B cell (primary cell): ENCODE results near the gene PDK3. TPM values are rescaled to one million over a fixed set of nuclear protein-coding genes. Genes with fewer than 3 reads are reported as not detected.

Source experiments
- ATAC-seq: fragments of 200-7000 bp; cut with Tn5 transposase; one replicate; pipeline ENCODE4 v1.10.0; 2021; ENCODE audit warnings: low read depth, mild to moderate bottlenecking, moderate number of reproducible peaks, moderate library complexity
- CTCF ChIA-PET: fragments of 350-600 bp; sonication (Branson Sonifier 250); formaldehyde crosslinking; loops from one replicate; lab custom pipeline; 2021; ENCODE audit warnings: antibody characterized with exemption, inconsistent platforms; lab: Charles Lee
- POLR2A ChIA-PET: fragments of 350-600 bp; sonication (Branson Sonifier 250); formaldehyde crosslinking; loops from one replicate; lab custom pipeline; 2021; ENCODE audit warnings: antibody characterized with exemption; lab: Charles Lee
- DNase-seq: peaks from one replicate; pipeline ENCODE4 v3.0.0; 2013
- H2AFZ ChIP-seq: 2 replicates; pipeline ENCODE4 v1.6.1; 2012; ENCODE audit warnings: mild to moderate bottlenecking, low read depth, low read length; ENCODE audit not compliant: insufficient read depth, poor library complexity, severe bottlenecking
- H3K27ac ChIP-seq, 2 donors: 1 replicate in 1 of 2; 2 replicates in 1 of 2; pipeline ENCODE4 v1.5.1; 2012 to 2013; ENCODE audit warnings: low read length in 2 of 2, mild to moderate bottlenecking in 2 of 2, moderate library complexity in 1 of 2
- H3K27me3 ChIP-seq, 4 experiments: fragments of 200-600 bp in 1 of 4; sonication (generic) in 1 of 4; replicated peaks in 1 of 4; 1 replicate in 2 of 4; 2 replicates in 2 of 4; pipeline versions ENCODE4 v1.6.1 to v1.7.0; 2013 to 2016; ENCODE audit warnings: low read length in 3 of 4, mild to moderate bottlenecking in 2 of 4, mixed read lengths in 1 of 4, moderate library complexity in 1 of 4; ENCODE audit not compliant: insufficient read depth in 4 of 4, control insufficient read depth in 3 of 4; ENCODE audit errors: control extremely low read depth in 1 of 4
- H3K36me3 ChIP-seq, 2 experiments: replicated peaks in 1 of 2; 1 replicate in 1 of 2; 2 replicates in 1 of 2; pipeline versions ENCODE4 v1.6.1 to v1.7.1; 2013; ENCODE audit warnings: low read length in 1 of 2; ENCODE audit not compliant: insufficient read depth in 2 of 2, control insufficient read depth in 1 of 2; ENCODE audit errors: control extremely low read depth in 1 of 2, extremely low read depth in 1 of 2
- H3K4me1 ChIP-seq, 2 donors: fragments of 200-600 bp in 1 of 2; sonication (generic) in 1 of 2; 1 replicate in 1 of 2; 2 replicates in 1 of 2; pipeline versions ENCODE4 v1.5.1 to v1.6.1; 2013 to 2017; ENCODE audit warnings: low read length in 2 of 2; ENCODE audit not compliant: control insufficient read depth in 2 of 2, insufficient read depth in 2 of 2
- H3K4me2 ChIP-seq: replicated peaks from 2 replicates; pipeline ENCODE3; 2012; ENCODE audit warnings: mild to moderate bottlenecking, low read depth, low read length; ENCODE audit not compliant: poor library complexity, severe bottlenecking
- H3K4me3 ChIP-seq, 5 experiments: fragments of 200-600 bp in 1 of 5; sonication (generic) in 1 of 5; 1 replicate in 3 of 5; 2 replicates in 2 of 5; pipeline versions ENCODE4 v1.5.1 to v1.7.0; 2011 to 2016; ENCODE audit warnings: low read length in 4 of 5, mild to moderate bottlenecking in 4 of 5, low read depth in 2 of 5, control low read depth in 1 of 5, moderate library complexity in 1 of 5; ENCODE audit not compliant: insufficient read depth in 1 of 5; ENCODE audit errors: control extremely low read depth in 1 of 5, extremely low read depth in 1 of 5
- H3K79me2 ChIP-seq: fragments of 200-600 bp; sonication (generic); one replicate; pipeline ENCODE4 v1.6.0; 2016; ENCODE audit warnings: low read length; ENCODE audit not compliant: control insufficient read depth, insufficient read depth
- H3K9ac ChIP-seq: fragments of 200-600 bp; sonication (generic); 2 replicates; pipeline ENCODE4 v1.6.1; 2017; ENCODE audit warnings: mild to moderate bottlenecking, low read length, moderate library complexity
- H3K9me3 ChIP-seq, 3 donors: one replicate each; pipeline versions ENCODE4 v1.6.1 to v1.7.1; 2013; ENCODE audit warnings: low read length in 2 of 3; ENCODE audit not compliant: control insufficient read depth in 2 of 3, insufficient read depth in 1 of 3; ENCODE audit errors: control extremely low read depth in 1 of 3
- H4K20me1 ChIP-seq: 2 replicates; pipeline ENCODE4 v1.6.0; 2012; ENCODE audit warnings: mild to moderate bottlenecking, low read length; ENCODE audit not compliant: insufficient read depth, control insufficient read depth, poor library complexity, severe bottlenecking
- H3K27ac Mint-ChIP-seq: one replicate; pipeline ENCODE4 v1.8.0; 2021; ENCODE audit warnings: mixed read lengths
- H3K27me3 Mint-ChIP-seq: one replicate; pipeline ENCODE4 v1.8.0; 2021; ENCODE audit warnings: mixed read lengths
- H3K4me1 Mint-ChIP-seq: one replicate; pipeline ENCODE4 v1.8.0; 2021; ENCODE audit warnings: mixed read lengths
- H3K4me3 Mint-ChIP-seq: one replicate; pipeline ENCODE4 v1.8.0; 2021; ENCODE audit warnings: mixed read lengths
- H3K9me3 Mint-ChIP-seq: one replicate; pipeline ENCODE4 v1.8.0; 2022; ENCODE audit warnings: mixed read lengths; ENCODE audit not compliant: insufficient read depth
- EZH2 ChIP-seq: IDR thresholded peaks from 2 replicates; pipeline ENCODE4 v1.6.1; 2012; ENCODE audit warnings: borderline replicate concordance, low read depth, mild to moderate bottlenecking, moderate library complexity, low read length; ENCODE audit not compliant: insufficient read depth, poor library complexity, severe bottlenecking
- WGBS: methylation state at CpG from one replicate; pipeline ENCODE4 v1.1.5; 2013; ENCODE audit warnings: missing lambda C conversion rate; ENCODE audit not compliant: insufficient coverage; 5-methylcytosine and 5-hydroxymethylcytosine counted together
- intact Hi-C: fragments of 100-400 bp; cut with micrococcal nuclease; formaldehyde crosslinking; loops from one replicate; pipeline ENCODE4 v1.10.0; 2022
- polyA plus RNA-seq: library from polyadenylated mRNA; depleted of rRNA; stranded (reverse); fragments of >200 nt; gene quantifications from 2 replicates; pipeline ENCODE4 v1.2.3, GENCODE V29; 2012
- total RNA-seq, 2 donors: library from RNA; stranded (reverse); fragments of 120-200 nt in 1 of 2; gene quantifications; 1 replicate in 1 of 2; 2 replicates in 1 of 2; pipeline versions ENCODE4 v1.2.3 to v1.2.4, GENCODE V29; 2013 to 2022
- TF ChIP-seq, protein P1 (sequence below): fragments of 200-600 bp; IDR thresholded peaks from one replicate; pipeline ENCODE4 v1.8.0; 2022; ENCODE audit warnings: antibody characterized with exemption, mild to moderate bottlenecking

The PDK3 gene
- total and polyA plus RNA-seq, 2 donors (not counting 1 experiment from before 2014, with no cell fraction given), result 5.5 to 18.3 TPM

- Histone ChIP-seq H4K20me1 (no peaks in the 10 kb centered on the region), H3K9me3 (no peaks in the 10 kb centered on the region), H2AFZ (no peak overlapping the region), H3K79me2 (peaks cover 72% of the 10 kb centered on the region), H3K27me3 (no peaks in the 10 kb centered on the region), H3K4me2 (no peak overlapping the region), H3K4me3 (no peak overlapping the region), H3K27ac (no peak overlapping the region), H3K4me1 (peaks cover 0 to 4% of the 10 kb centered on the region in 2 donors), H3K36me3 (peaks cover 0 to 3% of the 10 kb centered on the region in 2 experiments), H3K9ac (no peak overlapping the region)
- TF ChIP-seq, protein P1, sequence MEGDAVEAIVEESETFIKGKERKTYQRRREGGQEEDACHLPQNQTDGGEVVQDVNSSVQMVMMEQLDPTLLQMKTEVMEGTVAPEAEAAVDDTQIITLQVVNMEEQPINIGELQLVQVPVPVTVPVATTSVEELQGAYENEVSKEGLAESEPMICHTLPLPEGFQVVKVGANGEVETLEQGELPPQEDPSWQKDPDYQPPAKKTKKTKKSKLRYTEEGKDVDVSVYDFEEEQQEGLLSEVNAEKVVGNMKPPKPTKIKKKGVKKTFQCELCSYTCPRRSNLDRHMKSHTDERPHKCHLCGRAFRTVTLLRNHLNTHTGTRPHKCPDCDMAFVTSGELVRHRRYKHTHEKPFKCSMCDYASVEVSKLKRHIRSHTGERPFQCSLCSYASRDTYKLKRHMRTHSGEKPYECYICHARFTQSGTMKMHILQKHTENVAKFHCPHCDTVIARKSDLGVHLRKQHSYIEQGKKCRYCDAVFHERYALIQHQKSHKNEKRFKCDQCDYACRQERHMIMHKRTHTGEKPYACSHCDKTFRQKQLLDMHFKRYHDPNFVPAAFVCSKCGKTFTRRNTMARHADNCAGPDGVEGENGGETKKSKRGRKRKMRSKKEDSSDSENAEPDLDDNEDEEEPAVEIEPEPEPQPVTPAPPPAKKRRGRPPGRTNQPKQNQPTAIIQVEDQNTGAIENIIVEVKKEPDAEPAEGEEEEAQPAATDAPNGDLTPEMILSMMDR, result no peak
- TF ChIP-seq EZH2, result no peak
- WGBS, result 100% methylated on average over 4 of the region's 10 CpGs
- peaks cover 15% of the 10 kb centered on the region for H3K4me1 Mint-ChIP-seq
- DNase-seq, result no peak
- no peak for ATAC-seq
- H3K27me3 Mint-ChIP-seq, result no peaks in the 10 kb centered on the region
- intact Hi-C loops, result no loop called here
- no peak overlapping the region for H3K27ac Mint-ChIP-seq
- H3K9me3 Mint-ChIP-seq, result no peaks in the 10 kb centered on the region
- ChIA-PET POLR2A (no interaction called here), CTCF (interaction anchor here (1.5 kb wide), 1 partner anchor 12 kb away, joined by 4 read pairs; no protein-coding TSS in a partner anchor)
- H3K4me3 Mint-ChIP-seq, result no peak overlapping the region
Measured at GRCh38 chrX:24485976-24486680, 21.0 kb downstream of the PDK3 start.

- Histone ChIP-seq H3K9ac (no peak overlapping the region), H2AFZ (no peak overlapping the region), H3K27me3 (no peaks in the 10 kb centered on the region), H3K79me2 (peaks cover 69% of the 10 kb centered on the region), H3K9me3 (no peaks in the 10 kb centered on the region), H3K4me1 (no peaks in the 10 kb centered on the region), H3K4me3 (no peak overlapping the region), H3K4me2 (no peak overlapping the region), H4K20me1 (no peaks in the 10 kb centered on the region), H3K36me3 (peaks cover 0 to 3% of the 10 kb centered on the region in 2 experiments), H3K27ac (no peak overlapping the region)
- no peaks in the 10 kb centered on the region for H3K9me3 Mint-ChIP-seq
- TF ChIP-seq EZH2, result no peak
- TF ChIP-seq, protein P1, result no peak
- no peak for DNase-seq
- intact Hi-C loops, result no loop called here
- H3K4me1 Mint-ChIP-seq, result peaks cover 7% of the 10 kb centered on the region
- ChIA-PET CTCF (interaction anchor here (0.5 to 1.5 kb wide), 4 partner anchors 10 to 117 kb away, joined by 3 to 4 read pairs (median 4); no protein-coding TSS in a partner anchor), POLR2A (no interaction called here)
- ATAC-seq, result no peak
- no CpG with 5 or more reads among the region's 3 CpGs for WGBS
- H3K27me3 Mint-ChIP-seq, result no peaks in the 10 kb centered on the region
- H3K4me3 Mint-ChIP-seq, result no peak overlapping the region
- H3K27ac Mint-ChIP-seq, result no peak overlapping the region
Measured at GRCh38 chrX:24487571-24487970, 22.5 kb downstream of the PDK3 start.
